NCI-H2227 treated with DMSO at 0.1 percent for 48 hours (cell line): Measurements from ENCODE around the gene RPL39.
"Not testable (repeated sequence)": the region's sequence is repeated elsewhere in the genome, so short reads cannot be mapped to it uniquely, and the experiment has no call there.

Experiments used
- DNase-seq: peaks from one replicate; lab custom pipeline; 2025; lab: John Stamatoyannopoulos, UW

Gene RPL39

GRCh38 chrX:119791437-119792231, at the start of gene RPL39:
RPL39 (minus strand) TSS chrX:119791630; CDS start chrX:119791576, 54 bp downstream.
- DNase-seq, result peak; percentile 94

- no peak for DNase-seq
Measured at GRCh38 chrX:119833905-119834304, 42.5 kb upstream of the RPL39 start.

- no peak for DNase-seq
Measured at GRCh38 chrX:119828446-119828845, 37.0 kb upstream of the RPL39 start.

- DNase-seq, result no peak
Measured at GRCh38 chrX:119826399-119826959, 35.0 kb upstream of the RPL39 start.

GRCh38 chrX:119824221-119824620, 32.8 kb upstream of the RPL39 start:
- DNase-seq, result not testable (repeated sequence)

GRCh38 chrX:119821703-119822102, 30.3 kb upstream of the RPL39 start:
- not testable (repeated sequence) for DNase-seq

GRCh38 chrX:119817130-119817690, 25.8 kb upstream of the RPL39 start:
- no peak for DNase-seq

GRCh38 chrX:119816300-119816699, 24.9 kb upstream of the RPL39 start:
- DNase-seq, result no peak

GRCh38 chrX:119809185-119809666, 17.8 kb upstream of the RPL39 start:
- no peak for DNase-seq

GRCh38 chrX:119808461-119808860, 17.0 kb upstream of the RPL39 start:
- not testable (repeated sequence) for DNase-seq

- no peak for DNase-seq
Measured at GRCh38 chrX:119802546-119802945, 11.1 kb upstream of the RPL39 start.

GRCh38 chrX:119801253-119802221, 10.1 kb upstream of the RPL39 start:
- no peak for DNase-seq

GRCh38 chrX:119790977-119791436, 423 bp downstream of the RPL39 start:
- peak; percentile 49 for DNase-seq

GRCh38 chrX:119784747-119785446, 6.5 kb downstream of the RPL39 start:
- DNase-seq, result no peak

- DNase-seq, result no peak
Measured at GRCh38 chrX:119783026-119783425, 8.4 kb downstream of the RPL39 start.

- DNase-seq, result no peak
Measured at GRCh38 chrX:119778829-119779228, 12.6 kb downstream of the RPL39 start.

- DNase-seq, result no peak
Measured at GRCh38 chrX:119775517-119776238, 15.8 kb downstream of the RPL39 start.

GRCh38 chrX:119769388-119769787, 22.0 kb downstream of the RPL39 start:
- not testable (repeated sequence) for DNase-seq

GRCh38 chrX:119768436-119768835, 23.0 kb downstream of the RPL39 start:
- not testable (repeated sequence) for DNase-seq

- no peak for DNase-seq
Measured at GRCh38 chrX:119763836-119764387, 27.5 kb downstream of the RPL39 start.
